Liver (tissue), 9 donors: Measurements from ENCODE around the gene PLCB1. TPM values are rescaled to one million over a fixed set of nuclear protein-coding genes. Genes with fewer than 3 reads are reported as not detected.

Source experiments
- DNase-seq: peaks from one replicate; pipeline ENCODE4 v3.0.0-alpha.2; 2017; ENCODE audit warnings: low spot score
- H3K27ac ChIP-seq, 2 donors: one replicate each; pipeline ENCODE4 v1.7.0; 2013; ENCODE audit warnings: inconsistent platforms in 2 of 2, low read length in 2 of 2, control low read depth in 1 of 2, low read depth in 1 of 2, mild to moderate bottlenecking in 1 of 2
- H3K27me3 ChIP-seq, 4 donors: one replicate each; pipeline versions ENCODE4 v1.6.1 to v1.7.0; 2013; ENCODE audit warnings: low read length in 3 of 4, inconsistent platforms in 1 of 4, mild to moderate bottlenecking in 1 of 4, moderate library complexity in 1 of 4; ENCODE audit not compliant: control insufficient read depth in 4 of 4, insufficient read depth in 4 of 4
- H3K36me3 ChIP-seq, 4 donors: one replicate each; pipeline versions ENCODE4 v1.6.1 to v1.7.0; 2013; ENCODE audit warnings: low read length in 3 of 4, mild to moderate bottlenecking in 3 of 4, low read depth in 1 of 4, moderate library complexity in 1 of 4; ENCODE audit not compliant: control insufficient read depth in 4 of 4, insufficient read depth in 3 of 4
- H3K4me1 ChIP-seq, 4 donors: one replicate each; pipeline versions ENCODE4 v1.6.1 to v1.7.0; 2013; ENCODE audit warnings: low read length in 3 of 4, mild to moderate bottlenecking in 3 of 4, moderate library complexity in 1 of 4; ENCODE audit not compliant: control insufficient read depth in 4 of 4, insufficient read depth in 4 of 4
- H3K4me3 ChIP-seq, 3 donors: one replicate each; pipeline versions ENCODE4 v1.6.1 to v1.7.0; 2013; ENCODE audit warnings: low read length in 3 of 3, control low read depth in 1 of 3, low read depth in 1 of 3, mild to moderate bottlenecking in 1 of 3
- H3K9ac ChIP-seq, 2 donors: one replicate each; pipeline ENCODE4 v1.7.0; 2013; ENCODE audit warnings: low read length in 2 of 2, mild to moderate bottlenecking in 2 of 2, moderate library complexity in 2 of 2, control low read depth in 1 of 2, low read depth in 1 of 2
- H3K9me3 ChIP-seq, 4 donors: one replicate each; pipeline versions ENCODE4 v1.6.1 to v1.7.0; 2013; ENCODE audit warnings: low read length in 3 of 4; ENCODE audit not compliant: control insufficient read depth in 4 of 4
- ATF3 ChIP-seq: IDR thresholded peaks from 2 replicates; pipeline ENCODE4 v1.6.1; 2016; ENCODE audit warnings: antibody characterized with exemption
- CTCF ChIP-seq: fragments of 150-350 bp; IDR thresholded peaks from 2 replicates; pipeline ENCODE4 v1.5.1; 2017; ENCODE audit warnings: improper control_type of control experiment, low read depth, low read length; ENCODE audit not compliant: missing input control
- EGR1 ChIP-seq, 2 donors: IDR thresholded peaks; 2 replicates each; pipeline ENCODE4 v1.6.1; 2016 to 2018; ENCODE audit warnings: antibody characterized with exemption in 2 of 2, low read depth in 2 of 2
- FOXA2 ChIP-seq: IDR thresholded peaks from 2 replicates; pipeline ENCODE4 v1.6.1; 2016; ENCODE audit warnings: antibody characterized with exemption
- GABPA ChIP-seq, 2 donors: IDR thresholded peaks in 1 of 2; conservative IDR thresholded peaks in 1 of 2; 2 replicates each; pipeline ENCODE4 v1.6.1; 2016; ENCODE audit warnings: antibody characterized with exemption in 2 of 2, mild to moderate bottlenecking in 1 of 2, moderate library complexity in 1 of 2
- HNF4G ChIP-seq: IDR thresholded peaks from 2 replicates; pipeline ENCODE4 v1.6.1; 2016; ENCODE audit warnings: antibody characterized with exemption
- JUND ChIP-seq, 2 donors: IDR thresholded peaks; 2 replicates each; pipeline ENCODE4 v1.6.1; 2016; ENCODE audit warnings: antibody characterized with exemption in 2 of 2
- MAX ChIP-seq: IDR thresholded peaks from 2 replicates; pipeline ENCODE4 v1.6.1; 2016; ENCODE audit warnings: antibody characterized with exemption
- RAD21 ChIP-seq, 2 donors: IDR thresholded peaks; 2 replicates each; pipeline ENCODE4 v1.6.1; 2016; ENCODE audit warnings: antibody characterized with exemption in 2 of 2, mild to moderate bottlenecking in 2 of 2
- REST ChIP-seq: IDR thresholded peaks from 2 replicates; pipeline ENCODE4 v1.6.1; 2016; ENCODE audit warnings: antibody characterized with exemption, mild to moderate bottlenecking
- TAF1 ChIP-seq: conservative IDR thresholded peaks from 2 replicates; pipeline ENCODE4 v1.6.1; 2016; ENCODE audit warnings: antibody characterized with exemption, mild to moderate bottlenecking
- YY1 ChIP-seq: IDR thresholded peaks from 2 replicates; pipeline ENCODE4 v1.6.1; 2016; ENCODE audit warnings: antibody characterized with exemption, mild to moderate bottlenecking
- ZBTB33 ChIP-seq: IDR thresholded peaks from 2 replicates; pipeline ENCODE4 v1.6.1; 2016; ENCODE audit warnings: antibody characterized with exemption
- WGBS: extraction: QIAGEN DNeasy Blood & Tissue Kit; methylation state at CpG from one replicate; pipeline ENCODE4 v1.1.7; 2013; 5-methylcytosine and 5-hydroxymethylcytosine counted together
- polyA plus RNA-seq, 2 donors: library from polyadenylated mRNA; stranded (reverse) in 1 of 2; unstranded in 1 of 2; fragments of 200-250 nt in 1 of 2; fragments of >200 nt in 1 of 2; fragmentation: Nextera tagmentation in 1 of 2; extraction: Ambion mirVana in 1 of 2; gene quantifications; one replicate each; pipeline versions ENCODE4 v1.2.1 to v1.2.3, GENCODE V29; 2013 to 2015
- total RNA-seq, 2 donors: library from RNA; depleted of rRNA; stranded (reverse); fragments of >200 nt; gene quantifications; one replicate each; pipeline ENCODE4 v1.2.3, GENCODE V29; 2014
- donor health status: healthy.
- donor health status: healthy.
- donor health status: healthy.
- donor health status: healthy.
- donor health status: healthy.

Gene PLCB1
- total and polyA plus RNA-seq, 4 donors = 3.7 to 13.5 (median 5.9) TPM

GRCh38 chr20:8318965-8319625 lies 187.0 kb downstream of the PLCB1 start:
- 90% methylated on average over 3 of the region's 3 CpGs for WGBS
- Histone ChIP-seq H3K4me1 (peaks cover 0 to 3% (median 0%) of the 10 kb centered on the region in 4 donors), H3K4me3 (no peak overlapping the region), H3K9ac (no peak overlapping the region), H3K36me3 (no peaks in the 10 kb centered on the region), H3K27me3 (no peaks in the 10 kb centered on the region), H3K9me3 (no peaks in the 10 kb centered on the region), H3K27ac (no peak overlapping the region)
- DNase-seq = no peak
- TF ChIP-seq MAX (no peak), TAF1 (no peak), YY1 (no peak), ATF3 (no peak), JUND (IDR thresholded peaks at IDR 0.05) (no peak), GABPA (IDR thresholded peaks at IDR 0.05 in 1 of 2, conservative IDR thresholded peaks at IDR 0.05 in 1 of 2) (no peak), ZBTB33 (no peak), EGR1 (IDR thresholded peaks at IDR 0.05; ENCODE audit: low read depth in 2 of 2) (no peak), HNF4G (no peak), CTCF (no peak), REST (no peak), RAD21 (IDR thresholded peaks at IDR 0.05) (no peak), FOXA2 (no peak)

GRCh38 chr20:8320306-8320705 lies 188.2 kb downstream of the PLCB1 start:
- Histone ChIP-seq H3K9ac (no peak overlapping the region), H3K9me3 (no peaks in the 10 kb centered on the region), H3K4me3 (no peak overlapping the region), H3K27ac (no peak overlapping the region), H3K36me3 (no peaks in the 10 kb centered on the region), H3K4me1 (peaks cover 0 to 3% (median 0%) of the 10 kb centered on the region in 4 donors), H3K27me3 (no peaks in the 10 kb centered on the region)
- no peak for DNase-seq
- TF ChIP-seq EGR1 (IDR thresholded peaks at IDR 0.05; ENCODE audit: low read depth in 2 of 2) (no peak), JUND (IDR thresholded peaks at IDR 0.05) (no peak), TAF1 (no peak)
- WGBS = 83% methylated on average over 1 of the region's 1 CpG
